ENCODE data around the gene CHST12.

DNA sequence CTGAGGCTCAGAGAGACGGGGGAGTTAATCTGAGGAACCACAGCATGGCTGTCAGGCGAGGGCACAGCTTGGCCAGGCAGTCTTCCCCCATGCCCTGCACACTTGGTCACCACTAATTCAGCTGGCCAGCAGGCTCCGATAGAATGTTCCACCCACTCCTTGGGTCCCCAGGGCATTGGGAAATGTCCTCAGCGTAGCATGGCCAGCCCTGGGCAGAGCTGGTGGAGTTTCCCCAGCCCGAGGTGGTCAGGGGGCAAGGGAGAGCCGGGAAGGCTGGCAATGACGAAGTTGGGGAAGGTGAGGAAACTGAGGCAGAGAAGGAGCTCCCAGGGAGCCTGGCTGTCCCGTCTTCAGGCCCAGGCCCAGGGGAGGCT, 84.8 kb downstream of the CHST12 start:
- no peak for TF ChIP-seq EZH2 (IDR thresholded peaks at IDR 0.05; ENCODE audit: low read length, unreplicated experiment)
- TF ChIP-seq, protein P1, sequence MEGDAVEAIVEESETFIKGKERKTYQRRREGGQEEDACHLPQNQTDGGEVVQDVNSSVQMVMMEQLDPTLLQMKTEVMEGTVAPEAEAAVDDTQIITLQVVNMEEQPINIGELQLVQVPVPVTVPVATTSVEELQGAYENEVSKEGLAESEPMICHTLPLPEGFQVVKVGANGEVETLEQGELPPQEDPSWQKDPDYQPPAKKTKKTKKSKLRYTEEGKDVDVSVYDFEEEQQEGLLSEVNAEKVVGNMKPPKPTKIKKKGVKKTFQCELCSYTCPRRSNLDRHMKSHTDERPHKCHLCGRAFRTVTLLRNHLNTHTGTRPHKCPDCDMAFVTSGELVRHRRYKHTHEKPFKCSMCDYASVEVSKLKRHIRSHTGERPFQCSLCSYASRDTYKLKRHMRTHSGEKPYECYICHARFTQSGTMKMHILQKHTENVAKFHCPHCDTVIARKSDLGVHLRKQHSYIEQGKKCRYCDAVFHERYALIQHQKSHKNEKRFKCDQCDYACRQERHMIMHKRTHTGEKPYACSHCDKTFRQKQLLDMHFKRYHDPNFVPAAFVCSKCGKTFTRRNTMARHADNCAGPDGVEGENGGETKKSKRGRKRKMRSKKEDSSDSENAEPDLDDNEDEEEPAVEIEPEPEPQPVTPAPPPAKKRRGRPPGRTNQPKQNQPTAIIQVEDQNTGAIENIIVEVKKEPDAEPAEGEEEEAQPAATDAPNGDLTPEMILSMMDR (conservative IDR thresholded peaks at IDR 0.05; ENCODE audit: low read depth, low read length) = no peak
- TF ChIP-seq EZH2phosphoT487 (IDR thresholded peaks at IDR 0.05; ENCODE audit: borderline replicate concordance, low read length) = no peak
